Thyroid gland (tissue), 4 donors: Measurements from ENCODE around the gene SLITRK3.

Source experiments
- POLR2A ChIP-seq, 2 donors: fragments of 450-650 bp; IDR thresholded peaks; one replicate each; pipeline ENCODE4 v1.6.1; 2017; ENCODE audit warnings: antibody characterized with exemption in 2 of 2, mild to moderate bottlenecking in 2 of 2, moderate library complexity in 1 of 2
- TF ChIP-seq, protein P1 (sequence below), 6 experiments: fragments of 200-600 bp in 3 of 6; fragments of 450-650 bp in 3 of 6; sonication (generic) in 3 of 6; IDR thresholded peaks; one replicate each; pipeline ENCODE4 v1.5.1; 2016 to 2019; ENCODE audit warnings: antibody characterized with exemption in 6 of 6, mild to moderate bottlenecking in 2 of 6, inconsistent platforms in 1 of 6, moderate library complexity in 1 of 6

DNA sequence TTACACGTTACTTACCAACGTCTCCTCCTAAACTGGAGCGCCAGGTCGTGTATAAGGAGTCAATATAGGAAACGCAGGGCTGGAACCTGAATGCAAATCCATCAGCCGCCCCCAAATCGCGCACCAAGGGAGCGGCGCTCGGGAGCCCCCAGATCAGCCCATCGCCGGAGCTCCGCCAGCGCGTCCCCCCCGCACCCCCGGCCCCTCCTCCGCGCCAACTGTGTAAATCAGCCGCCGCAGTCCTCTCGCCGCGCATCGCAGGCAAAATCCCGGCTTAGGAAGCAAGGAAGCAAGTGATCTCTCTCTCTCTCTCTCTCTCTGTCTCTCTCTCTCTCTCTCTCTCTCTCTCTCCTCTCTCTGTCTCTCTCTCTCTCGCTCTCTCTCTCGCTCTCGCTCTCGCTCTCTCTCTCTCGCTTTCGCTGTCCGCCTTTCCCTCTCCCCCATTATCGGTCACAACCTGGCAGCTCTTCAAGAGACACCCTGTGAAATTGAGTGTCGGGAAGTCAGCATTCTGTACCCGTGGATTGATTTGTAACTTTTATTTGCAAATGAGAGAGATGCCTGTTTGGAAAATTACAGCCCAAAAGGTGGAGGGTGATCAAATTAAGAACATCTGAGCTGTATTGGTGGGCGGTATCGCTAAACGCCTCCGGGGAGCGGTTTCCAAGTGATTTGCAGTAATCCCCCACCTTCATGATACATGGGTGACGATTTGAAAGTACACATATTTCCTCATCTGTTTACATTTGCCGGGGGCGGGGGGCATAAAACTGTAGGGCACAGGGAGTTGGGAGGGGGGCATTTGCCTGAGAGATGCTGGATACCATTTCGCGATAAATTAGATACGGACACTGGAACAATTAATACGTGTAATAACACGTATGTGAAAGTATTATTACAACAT lies 645 bp upstream of the SLITRK3 start:
- TF ChIP-seq, protein P1, sequence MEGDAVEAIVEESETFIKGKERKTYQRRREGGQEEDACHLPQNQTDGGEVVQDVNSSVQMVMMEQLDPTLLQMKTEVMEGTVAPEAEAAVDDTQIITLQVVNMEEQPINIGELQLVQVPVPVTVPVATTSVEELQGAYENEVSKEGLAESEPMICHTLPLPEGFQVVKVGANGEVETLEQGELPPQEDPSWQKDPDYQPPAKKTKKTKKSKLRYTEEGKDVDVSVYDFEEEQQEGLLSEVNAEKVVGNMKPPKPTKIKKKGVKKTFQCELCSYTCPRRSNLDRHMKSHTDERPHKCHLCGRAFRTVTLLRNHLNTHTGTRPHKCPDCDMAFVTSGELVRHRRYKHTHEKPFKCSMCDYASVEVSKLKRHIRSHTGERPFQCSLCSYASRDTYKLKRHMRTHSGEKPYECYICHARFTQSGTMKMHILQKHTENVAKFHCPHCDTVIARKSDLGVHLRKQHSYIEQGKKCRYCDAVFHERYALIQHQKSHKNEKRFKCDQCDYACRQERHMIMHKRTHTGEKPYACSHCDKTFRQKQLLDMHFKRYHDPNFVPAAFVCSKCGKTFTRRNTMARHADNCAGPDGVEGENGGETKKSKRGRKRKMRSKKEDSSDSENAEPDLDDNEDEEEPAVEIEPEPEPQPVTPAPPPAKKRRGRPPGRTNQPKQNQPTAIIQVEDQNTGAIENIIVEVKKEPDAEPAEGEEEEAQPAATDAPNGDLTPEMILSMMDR (IDR thresholded peaks at IDR 0.05) = peak in 4 of 6 experiments; percentile 5 to 41 (median 36)
- TF ChIP-seq POLR2A (IDR thresholded peaks at IDR 0.05) = no peak
